Activated naive CD4-positive, alpha-beta T cell treated with anti-CD3 and anti-CD28 coated beads, Interleukin-2, amount 50 U/mL, for 72 hours (primary cell): ENCODE results near the gene KCNJ14. TPM values are rescaled to one million over a fixed set of nuclear protein-coding genes. Genes with fewer than 3 reads are reported as not detected.

Source experiments
- ATAC-seq, 2 donors: fragments of 150-1000 bp; cut with Tn5 transposase; 2 replicates each; pipeline ENCODE4 v1.10.0; 2021; ENCODE audit warnings: mild to moderate bottlenecking in 2 of 2, moderate library complexity in 2 of 2
- DNase-seq, 2 donors: peaks; one replicate each; pipeline ENCODE4 v3.0.0; 2021 to 2022; ENCODE audit warnings: low spot score in 2 of 2
- H3K27ac Mint-ChIP-seq, 2 donors: one replicate each; pipeline ENCODE4 v1.8.0; 2022; ENCODE audit warnings: mild to moderate bottlenecking in 2 of 2, mixed read lengths in 2 of 2
- H3K36me3 Mint-ChIP-seq, 2 donors: one replicate each; pipeline ENCODE4 v1.8.0; 2022; ENCODE audit warnings: mixed read lengths in 2 of 2
- H3K9me3 Mint-ChIP-seq, 2 donors: one replicate each; pipeline ENCODE4 v1.8.0; 2022; ENCODE audit warnings: mixed read lengths in 2 of 2
- total RNA-seq, 2 donors: library from RNA; stranded (reverse); gene quantifications; one replicate each; pipeline ENCODE4 v1.2.3, GENCODE V29; 2022

The KCNJ14 gene
- total RNA-seq, 2 donors from 2014 or later = 2.1 to 2.3 TPM

DNA sequence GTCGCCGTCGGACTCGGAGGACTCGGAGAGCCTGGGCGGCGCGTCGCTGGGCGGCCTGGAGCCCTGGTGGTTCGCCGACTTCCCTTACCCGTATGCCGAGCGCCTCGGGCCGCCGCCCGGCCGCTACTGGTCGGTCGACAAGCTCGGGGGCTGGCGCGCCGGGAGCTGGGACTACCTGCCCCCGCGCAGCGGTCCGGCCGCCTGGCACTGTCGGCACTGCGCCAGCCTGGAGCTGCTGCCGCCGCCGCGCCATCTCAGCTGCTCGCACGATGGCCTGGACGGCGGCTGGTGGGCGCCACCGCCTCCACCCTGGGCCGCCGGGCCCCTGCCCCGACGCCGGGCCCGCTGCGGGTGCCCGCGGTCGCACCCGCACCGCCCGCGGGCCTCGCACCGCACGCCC, 12.1 kb upstream of the KCNJ14 start:
- peaks cover 16 to 25% of the 10 kb centered on the region in 2 donors for H3K36me3 Mint-ChIP-seq
- no peaks in the 10 kb centered on the region for H3K9me3 Mint-ChIP-seq
- no peak overlapping the region for H3K27ac Mint-ChIP-seq
- peak in 1 of 2 donors; percentile 29 for DNase-seq
- no peak for ATAC-seq

DNA sequence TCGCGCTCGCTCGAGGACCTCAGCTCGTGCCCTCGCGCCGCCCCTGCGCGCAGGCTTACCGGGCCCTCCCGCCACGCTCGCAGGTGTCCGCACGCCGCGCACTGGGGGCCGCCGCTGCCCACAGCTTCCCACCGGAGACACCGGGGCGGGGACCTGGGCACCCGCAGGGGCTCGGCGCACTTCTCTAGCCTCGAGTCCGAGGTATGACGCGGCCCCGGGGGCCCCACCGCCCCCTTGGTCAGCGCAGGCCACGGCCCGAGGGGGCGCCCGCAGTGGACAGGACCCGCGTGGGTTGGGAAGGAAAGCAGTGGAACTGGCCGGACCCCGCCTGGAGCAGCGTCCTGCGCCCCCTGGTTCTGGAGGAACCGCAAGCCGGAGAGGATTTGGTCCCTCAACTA, 11.6 kb upstream of the KCNJ14 start:
- DNase-seq (no peak), ATAC-seq (no peak)
- Mint-ChIP-seq H3K36me3 (peaks cover 21 to 30% of the 10 kb centered on the region in 2 donors), H3K9me3 (no peaks in the 10 kb centered on the region), H3K27ac (no peak overlapping the region)

- peaks cover 23 to 36% of the 10 kb centered on the region in 2 donors for H3K36me3 Mint-ChIP-seq
- H3K27ac Mint-ChIP-seq = peak overlapping the region; percentile 57 to 93
- DNase-seq = no peak
- H3K9me3 Mint-ChIP-seq = no peaks in the 10 kb centered on the region
- ATAC-seq = no peak
These were observed 11.0 kb upstream of the KCNJ14 start for GRCh38 chr19:48444129-48444935.

DNA sequence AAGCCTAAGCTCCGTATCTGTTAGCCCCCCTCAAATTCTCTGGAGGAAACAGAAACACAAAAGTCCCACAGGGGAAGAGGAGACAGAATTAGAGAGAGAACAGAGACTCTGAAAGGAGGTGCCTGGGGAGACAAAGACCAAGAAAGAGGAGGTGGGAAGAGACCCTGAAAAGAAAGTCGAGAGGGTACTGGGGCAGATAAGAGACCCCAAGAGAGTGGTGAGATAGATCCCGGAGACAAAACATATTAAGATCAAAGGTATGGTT, 10.5 kb upstream of the KCNJ14 start:
- Mint-ChIP-seq H3K36me3 (peaks cover 23 to 39% of the 10 kb centered on the region in 2 donors), H3K27ac (peak overlapping the region; percentile 57 to 93)
- no peak for DNase-seq

DNA sequence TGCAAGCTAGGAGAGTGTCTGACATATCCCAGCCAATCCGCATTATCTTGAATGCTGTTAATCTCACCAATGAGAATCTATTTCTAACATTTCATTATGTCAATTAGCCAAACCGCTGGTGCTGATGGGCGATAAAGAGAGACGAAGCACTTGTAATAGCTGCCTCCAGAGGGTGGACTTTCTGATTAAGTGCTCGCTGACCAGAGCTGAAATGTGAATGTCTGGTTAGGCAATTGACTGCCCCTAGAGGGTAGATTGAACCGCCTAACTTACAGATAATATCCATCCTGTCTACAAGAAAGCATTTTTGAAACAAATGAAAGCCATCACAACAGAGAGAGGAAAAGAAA, 10.1 kb upstream of the KCNJ14 start:
- Mint-ChIP-seq H3K27ac (peak overlapping the region; percentile 90 to 93), H3K9me3 (no peaks in the 10 kb centered on the region), H3K36me3 (peaks cover 23 to 39% of the 10 kb centered on the region in 2 donors)
- DNase-seq = no peak
- ATAC-seq = peak; percentile 12 to 42

More for the DNA sequence above, 10.5 kb upstream of the KCNJ14 start:
- no peak for ATAC-seq
- no peaks in the 10 kb centered on the region for H3K9me3 Mint-ChIP-seq

DNA sequence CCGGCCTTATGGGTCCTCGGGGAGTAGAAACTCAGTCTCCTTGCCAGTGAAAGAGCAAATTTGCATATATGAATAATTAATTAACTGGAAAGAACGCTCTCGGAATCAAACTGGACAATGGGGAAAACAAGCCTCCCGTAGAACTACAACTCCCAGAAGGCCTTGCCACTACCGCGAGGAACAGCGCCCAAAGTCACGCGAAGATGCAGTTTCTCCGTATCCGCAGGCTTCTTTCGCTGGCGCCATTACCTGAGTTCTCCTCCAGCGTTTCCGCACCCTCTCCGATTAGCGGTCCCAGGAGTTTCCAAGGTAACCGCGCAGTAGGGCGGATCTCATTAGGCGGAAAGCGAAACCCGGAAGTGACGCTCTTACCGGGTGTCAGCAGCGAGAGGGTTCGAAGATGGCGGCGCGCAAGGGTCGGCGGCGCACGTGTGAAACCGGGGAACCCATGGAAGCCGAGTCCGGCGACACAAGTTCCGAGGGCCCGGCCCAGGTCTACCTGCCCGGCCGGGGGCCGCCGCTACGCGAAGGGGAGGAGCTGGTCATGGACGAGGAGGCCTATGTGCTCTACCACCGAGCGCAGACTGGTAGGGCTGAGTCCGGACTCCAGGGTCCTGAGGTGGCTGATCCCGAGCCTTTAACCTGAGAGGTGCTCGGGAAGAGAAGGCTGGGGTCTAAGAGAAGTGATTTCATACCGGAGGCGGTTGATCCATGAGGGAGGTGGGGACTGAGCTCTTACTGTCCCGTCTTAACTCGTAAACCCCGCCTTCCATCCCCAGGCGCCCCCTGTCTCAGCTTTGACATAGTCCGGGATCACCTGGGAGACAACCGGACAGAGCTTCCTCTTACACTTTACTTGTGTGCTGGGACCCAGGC, 9.5 kb upstream of the KCNJ14 start, which contains the start of gene GRWD1:
Gene GRWD1, plus strand, starts transcription at position 378 of the 876 bp plus-strand sequence. Its CDS starts 23 bp downstream, at position 401.
- peak; percentile 87 to 96 for DNase-seq
- ATAC-seq = peak; percentile 96 to 98
- Mint-ChIP-seq H3K27ac (peak within 1 kb of the TSS; percentile 90 to 93), H3K9me3 (no peaks in the 10 kb centered on the region), H3K36me3 (peaks cover 23 to 39% of the 10 kb centered on the region in 2 donors)

- no peak for ATAC-seq
- H3K36me3 Mint-ChIP-seq = peaks cover 23 to 37% of the 10 kb centered on the region in 2 donors
- DNase-seq = no peak
- peak overlapping the region; percentile 90 to 93 for H3K27ac Mint-ChIP-seq
- no peaks in the 10 kb centered on the region for H3K9me3 Mint-ChIP-seq
These were observed 8.8 kb upstream of the KCNJ14 start for GRCh38 chr19:48446579-48446978.

DNA sequence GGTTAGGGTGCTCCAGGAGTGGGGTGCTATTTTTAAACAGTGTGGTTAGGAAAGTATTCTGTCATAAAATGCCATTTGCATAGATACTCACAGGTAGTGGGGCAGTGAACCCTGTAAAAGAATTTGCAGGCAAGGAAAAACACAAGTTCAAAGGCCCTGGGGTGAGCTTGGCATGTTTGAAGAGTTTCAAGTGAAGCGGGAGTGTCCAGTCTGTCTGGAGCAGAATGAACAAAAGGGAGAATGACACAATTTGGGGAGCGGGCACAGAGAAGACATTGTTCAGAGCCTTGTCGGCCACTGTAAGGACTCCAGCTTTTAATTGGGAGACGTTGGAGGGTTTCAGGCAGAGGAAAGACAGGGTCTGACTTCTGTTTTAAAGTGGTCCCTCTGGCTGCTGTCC, 6.8 kb upstream of the KCNJ14 start:
- Mint-ChIP-seq H3K27ac (peak overlapping the region; percentile 1 to 84), H3K9me3 (no peaks in the 10 kb centered on the region), H3K36me3 (peaks cover 23 to 30% of the 10 kb centered on the region in 2 donors)
- no peak for ATAC-seq
- no peak for DNase-seq

DNA sequence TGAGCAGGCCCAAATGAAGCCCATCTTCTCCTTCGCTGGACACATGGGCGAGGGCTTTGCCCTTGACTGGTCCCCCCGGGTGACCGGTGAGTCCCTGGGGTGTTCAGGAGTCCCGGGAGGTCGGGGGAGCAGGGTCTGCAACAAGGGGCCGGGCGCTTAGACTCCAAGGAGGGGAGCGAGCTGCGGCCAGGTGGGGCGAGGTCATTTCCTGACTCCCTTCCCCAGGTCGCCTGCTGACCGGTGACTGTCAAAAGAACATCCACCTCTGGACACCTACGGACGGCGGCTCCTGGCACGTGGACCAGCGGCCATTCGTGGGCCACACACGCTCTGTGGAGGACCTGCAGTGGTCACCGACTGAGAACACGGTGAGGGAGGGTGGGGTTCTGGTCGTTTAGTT, 4.9 kb upstream of the KCNJ14 start:
- H3K36me3 Mint-ChIP-seq = peaks cover 23% of the 10 kb centered on the region in 2 donors
- H3K27ac Mint-ChIP-seq = no peak overlapping the region
- no peaks in the 10 kb centered on the region for H3K9me3 Mint-ChIP-seq
- ATAC-seq = no peak
- DNase-seq = no peak

GRCh38 chr19:48450863-48451262, 4.5 kb upstream of the KCNJ14 start:
- H3K36me3 Mint-ChIP-seq = peaks cover 19 to 23% of the 10 kb centered on the region in 2 donors
- no peak for ATAC-seq
- H3K27ac Mint-ChIP-seq = no peak overlapping the region
- no peak for DNase-seq
- no peaks in the 10 kb centered on the region for H3K9me3 Mint-ChIP-seq

DNA sequence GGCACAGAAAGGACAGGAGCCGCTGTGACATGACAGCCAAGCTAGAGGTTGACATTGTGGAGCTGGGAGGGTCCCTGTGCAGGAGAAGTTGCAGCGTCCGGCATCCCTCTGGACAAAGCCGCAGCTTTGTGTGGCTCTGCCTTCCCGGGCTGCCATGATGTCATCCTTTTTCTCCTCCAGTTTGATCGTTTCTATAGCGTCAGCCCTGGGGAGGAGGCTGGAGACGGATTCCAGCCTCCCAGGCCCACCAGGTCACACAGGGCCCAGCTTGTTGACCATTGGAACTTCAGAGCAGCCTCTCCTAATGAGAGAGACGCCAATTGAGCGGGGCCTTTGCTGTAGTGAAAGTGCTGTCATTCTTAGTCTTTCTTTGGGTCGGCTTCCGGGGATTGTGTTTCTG, 3.8 kb upstream of the KCNJ14 start:
- DNase-seq = no peak
- ATAC-seq = no peak
- no peaks in the 10 kb centered on the region for H3K9me3 Mint-ChIP-seq
- H3K36me3 Mint-ChIP-seq = peaks cover 11 to 23% of the 10 kb centered on the region in 2 donors
- H3K27ac Mint-ChIP-seq = peak overlapping the region in 1 of 2 donors; percentile 79

- ATAC-seq (no peak), DNase-seq (no peak)
- Mint-ChIP-seq H3K36me3 (peaks cover 11 to 21% of the 10 kb centered on the region in 2 donors), H3K9me3 (no peaks in the 10 kb centered on the region), H3K27ac (peak overlapping the region in 1 of 2 donors; percentile 79)
These were observed 2.8 kb upstream of the KCNJ14 start for GRCh38 chr19:48452289-48453190.

DNA sequence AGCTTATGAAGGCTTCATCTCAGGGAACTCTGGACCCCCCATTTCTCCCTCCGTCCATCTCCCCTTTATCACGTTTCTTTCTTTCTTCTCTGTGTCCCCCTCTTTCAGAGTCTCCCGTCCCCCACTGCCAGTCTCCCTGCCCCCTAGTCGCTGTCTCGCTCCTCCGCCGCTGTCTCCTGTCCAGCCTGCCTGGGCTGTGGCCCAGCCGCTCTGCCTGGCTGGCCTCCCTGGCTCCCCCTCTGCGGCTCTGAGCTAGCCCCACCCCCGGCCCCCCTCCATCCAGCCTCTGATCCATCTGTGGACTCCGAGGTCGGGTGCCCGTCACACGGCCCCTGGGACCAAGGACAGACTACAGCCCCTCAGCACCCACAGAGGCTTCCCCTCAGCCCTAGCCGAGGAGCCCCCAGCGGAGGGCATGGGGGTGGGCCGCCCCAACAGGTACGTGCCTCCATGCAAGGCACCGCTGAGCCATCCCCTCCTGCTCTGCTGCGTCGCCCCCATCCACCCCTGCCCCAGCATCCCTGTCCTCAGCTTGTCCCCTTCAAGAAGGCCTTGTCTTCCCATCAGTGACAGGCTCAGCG, 1.1 kb upstream of the KCNJ14 start:
- no peaks in the 10 kb centered on the region for H3K9me3 Mint-ChIP-seq
- peaks cover 0 to 4% of the 10 kb centered on the region in 2 donors for H3K36me3 Mint-ChIP-seq
- DNase-seq (no peak), ATAC-seq (no peak)
- H3K27ac Mint-ChIP-seq = peak overlapping the region; percentile 60 to 73

GRCh38 chr19:48455908-48456562, 661 bp downstream of the KCNJ14 start:
- no peak overlapping the region for H3K27ac Mint-ChIP-seq
- DNase-seq (no peak), ATAC-seq (peak in 1 of 2 donors; percentile 13)
- no peaks in the 10 kb centered on the region for H3K36me3 Mint-ChIP-seq
- no peaks in the 10 kb centered on the region for H3K9me3 Mint-ChIP-seq

DNA sequence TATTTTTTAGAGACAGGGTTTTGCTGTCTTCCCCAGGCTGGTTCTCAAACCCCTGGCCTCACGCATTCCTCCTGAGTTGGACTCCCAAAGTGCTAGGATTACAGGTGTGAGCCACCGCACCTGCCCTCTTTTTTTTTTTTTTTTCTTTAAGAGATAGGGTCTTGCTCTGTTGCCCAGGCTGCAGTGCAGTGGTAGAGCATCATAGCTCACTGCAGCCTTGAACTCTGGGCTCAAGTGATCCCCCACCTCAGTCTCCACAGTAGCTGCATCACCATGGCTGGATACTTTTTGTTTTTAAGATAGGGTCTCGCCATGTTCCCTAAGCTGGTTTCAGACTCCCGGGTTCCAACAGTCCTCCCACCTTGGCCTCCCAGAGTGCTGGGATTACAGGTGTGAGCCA, 1.5 kb downstream of the KCNJ14 start:
- no peak for DNase-seq
- no peak for ATAC-seq
- Mint-ChIP-seq H3K36me3 (no peaks in the 10 kb centered on the region), H3K27ac (peak overlapping the region; percentile 63 to 77), H3K9me3 (no peaks in the 10 kb centered on the region)

- DNase-seq (no peak), ATAC-seq (no peak)
- H3K27ac Mint-ChIP-seq = no peak overlapping the region
- no peaks in the 10 kb centered on the region for H3K9me3 Mint-ChIP-seq
- peaks cover 0 to 6% of the 10 kb centered on the region in 2 donors for H3K36me3 Mint-ChIP-seq
These were observed 2.6 kb downstream of the KCNJ14 start for GRCh38 chr19:48458016-48458415.
